Activated CD8-positive, alpha-beta memory T cell treated with anti-CD3 and anti-CD28 coated beads, Interleukin-2, amount 50 U/mL, for 1 hour (primary cell): ENCODE results near the gene TGFBR2.

Source experiments
- DNase-seq: peaks from one replicate; pipeline ENCODE4 v3.0.0-alpha.2; 2020; ENCODE audit errors: extremely low read depth

TGFBR2 gene

DNA sequence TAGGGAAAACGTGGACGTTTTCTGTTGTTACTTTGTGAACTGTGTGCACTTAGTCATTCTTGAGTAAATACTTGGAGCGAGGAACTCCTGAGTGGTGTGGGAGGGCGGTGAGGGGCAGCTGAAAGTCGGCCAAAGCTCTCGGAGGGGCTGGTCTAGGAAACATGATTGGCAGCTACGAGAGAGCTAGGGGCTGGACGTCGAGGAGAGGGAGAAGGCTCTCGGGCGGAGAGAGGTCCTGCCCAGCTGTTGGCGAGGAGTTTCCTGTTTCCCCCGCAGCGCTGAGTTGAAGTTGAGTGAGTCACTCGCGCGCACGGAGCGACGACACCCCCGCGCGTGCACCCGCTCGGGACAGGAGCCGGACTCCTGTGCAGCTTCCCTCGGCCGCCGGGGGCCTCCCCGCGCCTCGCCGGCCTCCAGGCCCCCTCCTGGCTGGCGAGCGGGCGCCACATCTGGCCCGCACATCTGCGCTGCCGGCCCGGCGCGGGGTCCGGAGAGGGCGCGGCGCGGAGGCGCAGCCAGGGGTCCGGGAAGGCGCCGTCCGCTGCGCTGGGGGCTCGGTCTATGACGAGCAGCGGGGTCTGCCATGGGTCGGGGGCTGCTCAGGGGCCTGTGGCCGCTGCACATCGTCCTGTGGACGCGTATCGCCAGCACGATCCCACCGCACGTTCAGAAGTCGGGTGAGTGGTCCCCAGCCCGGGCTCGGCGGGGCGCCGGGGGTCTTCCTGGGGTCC is at the start of gene TGFBR2:
TSS of gene TGFBR2 (plus strand) at position 301 of the 731 bp plus-strand sequence. CDS start at position 584, 283 bp downstream.
- DNase-seq, result peak; percentile 76

DNA sequence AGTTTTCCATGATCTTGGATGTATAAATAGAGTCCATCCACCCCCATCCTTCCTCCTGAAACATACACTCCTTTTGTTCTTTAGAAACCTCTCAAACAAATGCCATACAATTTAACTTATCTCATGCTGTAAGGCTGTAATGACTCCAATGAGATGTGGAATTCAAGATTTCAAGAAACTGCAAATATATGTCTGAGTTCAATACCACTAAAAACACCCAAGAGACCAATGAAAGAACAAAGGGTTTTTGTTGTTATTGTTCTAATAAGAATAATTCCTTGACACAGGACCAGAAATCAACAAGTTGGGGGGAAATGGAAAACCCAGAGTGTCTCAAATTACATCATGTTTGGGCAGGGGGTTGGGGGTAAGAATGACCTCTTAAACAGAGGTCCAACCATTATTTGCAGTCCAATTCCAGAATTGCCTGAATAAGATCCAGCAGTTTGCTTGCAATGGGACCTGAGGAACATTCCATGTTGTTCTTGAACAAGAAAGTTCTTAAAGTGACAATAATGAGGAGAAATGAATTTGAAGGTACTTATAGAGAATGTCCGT is 48.6 kb upstream of the TGFBR2 start:
- DNase-seq, result no peak

GRCh38 chr3:30563956-30564355 is 42.4 kb upstream of the TGFBR2 start:
- no peak for DNase-seq

GRCh38 chr3:30567139-30567753 is 39.2 kb upstream of the TGFBR2 start:
- DNase-seq, result no peak

DNA sequence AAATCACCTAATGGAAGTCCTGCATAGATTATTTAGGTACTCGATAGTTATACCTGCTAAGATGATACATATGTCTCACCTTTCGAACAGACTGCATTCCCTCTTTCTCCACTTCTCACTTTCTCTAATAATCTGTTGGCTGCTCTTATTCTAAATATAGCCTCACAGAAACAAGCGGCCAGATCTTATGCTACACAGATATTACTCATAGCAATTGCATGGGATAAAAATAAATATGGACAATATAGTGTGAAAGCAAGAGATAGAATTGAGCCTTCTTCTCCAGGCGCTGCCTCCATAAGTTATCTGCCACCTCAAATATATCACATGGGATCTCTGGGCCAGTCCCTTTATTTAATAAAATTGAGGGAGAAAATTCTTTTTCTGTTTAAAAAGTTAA is 29.5 kb upstream of the TGFBR2 start:
- no peak for DNase-seq

GRCh38 chr3:30577788-30578187 is 28.6 kb upstream of the TGFBR2 start:
- DNase-seq, result no peak

DNA sequence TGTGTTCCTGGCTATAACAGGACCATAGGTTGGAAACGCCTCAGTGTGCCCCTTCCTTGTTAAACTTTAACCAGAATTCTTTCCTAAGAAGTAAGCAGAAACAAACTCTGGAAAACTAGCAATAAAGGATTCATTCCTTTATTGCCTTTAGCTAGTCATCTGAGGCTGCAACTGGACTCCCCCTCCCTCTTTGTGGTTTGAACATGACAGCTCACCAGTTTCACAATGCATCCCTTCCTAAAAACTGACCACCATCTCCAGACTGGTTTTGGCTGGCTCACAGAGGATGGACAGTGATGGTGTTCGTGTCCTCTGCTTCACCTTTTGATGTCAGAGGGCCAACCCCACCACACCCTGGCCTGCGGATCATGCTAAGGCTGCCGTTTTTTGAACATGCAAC is 27.9 kb upstream of the TGFBR2 start:
- DNase-seq, result no peak

- DNase-seq, result no peak
These were observed 27.3 kb upstream of the TGFBR2 start for GRCh38 chr3:30578986-30579579.

- no peak for DNase-seq
These were observed 25.3 kb upstream of the TGFBR2 start for GRCh38 chr3:30581067-30581585.

DNA sequence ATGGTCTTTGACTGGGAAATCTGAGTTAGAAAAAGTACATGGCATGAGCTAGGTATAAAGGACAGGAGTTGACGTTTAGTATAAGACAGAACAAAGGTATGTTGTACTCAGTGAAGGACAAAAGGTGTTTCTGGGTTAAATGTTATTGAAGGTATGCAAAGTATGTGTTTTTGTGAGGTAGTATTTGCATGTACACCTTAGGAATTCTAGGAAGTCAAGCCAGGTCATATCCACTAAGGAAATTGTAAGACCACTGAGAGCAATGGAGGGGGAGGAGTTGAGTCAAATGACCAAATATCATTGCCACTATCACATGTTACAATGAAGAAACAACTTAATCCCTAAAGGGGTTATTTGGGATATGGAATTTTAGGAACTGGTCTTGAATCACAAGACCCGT is 24.4 kb upstream of the TGFBR2 start:
- DNase-seq, result no peak

DNA sequence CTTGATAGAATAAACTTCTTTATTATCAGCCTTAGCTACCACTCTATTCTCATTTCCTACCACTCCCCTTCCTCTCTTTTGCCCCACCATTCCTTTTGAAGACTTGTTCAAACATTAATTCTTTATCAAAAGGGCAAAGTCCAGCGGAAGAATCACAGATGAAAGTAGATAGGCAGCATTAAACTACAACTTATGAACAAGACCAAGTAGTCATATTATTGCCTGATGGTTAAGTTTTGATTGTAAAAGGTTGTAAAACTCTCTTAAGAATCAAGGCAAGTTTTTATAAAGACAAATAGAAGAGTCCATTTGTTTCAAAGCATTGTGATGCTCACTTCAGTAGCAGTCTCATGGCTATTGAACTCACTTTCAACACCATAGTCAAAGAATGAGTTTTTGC is 22.4 kb upstream of the TGFBR2 start:
- DNase-seq, result no peak

- DNase-seq, result no peak
These were observed 20.7 kb upstream of the TGFBR2 start for GRCh38 chr3:30585654-30586053.

GRCh38 chr3:30586096-30586805 is 20.1 kb upstream of the TGFBR2 start:
- DNase-seq, result no peak

GRCh38 chr3:30586806-30587486 is 19.5 kb upstream of the TGFBR2 start:
- DNase-seq, result no peak

GRCh38 chr3:30587904-30588303 is 18.5 kb upstream of the TGFBR2 start:
- DNase-seq, result no peak

DNA sequence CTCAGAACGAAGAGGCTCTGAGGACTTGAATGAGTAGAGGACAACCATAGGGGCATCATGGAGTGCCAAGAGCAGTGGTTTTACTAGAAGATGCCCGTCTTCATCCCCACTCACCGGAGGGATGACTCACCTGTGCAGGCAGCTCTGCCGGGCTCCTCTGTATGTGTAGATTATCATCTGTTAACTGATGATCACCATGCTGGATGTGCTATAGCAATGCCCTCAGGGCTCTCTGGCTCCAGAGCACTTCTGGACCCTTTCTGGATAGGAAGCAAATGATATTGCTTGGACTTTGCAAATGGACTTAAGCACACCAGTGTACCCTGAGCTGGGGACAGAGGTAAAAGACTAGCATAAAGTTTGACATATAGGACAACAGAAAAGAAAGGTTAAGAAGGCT is 10.2 kb upstream of the TGFBR2 start:
- no peak for DNase-seq

GRCh38 chr3:30597131-30597768 is 9.2 kb upstream of the TGFBR2 start:
- no peak for DNase-seq

GRCh38 chr3:30597769-30598134 is 8.6 kb upstream of the TGFBR2 start:
- DNase-seq, result no peak

DNA sequence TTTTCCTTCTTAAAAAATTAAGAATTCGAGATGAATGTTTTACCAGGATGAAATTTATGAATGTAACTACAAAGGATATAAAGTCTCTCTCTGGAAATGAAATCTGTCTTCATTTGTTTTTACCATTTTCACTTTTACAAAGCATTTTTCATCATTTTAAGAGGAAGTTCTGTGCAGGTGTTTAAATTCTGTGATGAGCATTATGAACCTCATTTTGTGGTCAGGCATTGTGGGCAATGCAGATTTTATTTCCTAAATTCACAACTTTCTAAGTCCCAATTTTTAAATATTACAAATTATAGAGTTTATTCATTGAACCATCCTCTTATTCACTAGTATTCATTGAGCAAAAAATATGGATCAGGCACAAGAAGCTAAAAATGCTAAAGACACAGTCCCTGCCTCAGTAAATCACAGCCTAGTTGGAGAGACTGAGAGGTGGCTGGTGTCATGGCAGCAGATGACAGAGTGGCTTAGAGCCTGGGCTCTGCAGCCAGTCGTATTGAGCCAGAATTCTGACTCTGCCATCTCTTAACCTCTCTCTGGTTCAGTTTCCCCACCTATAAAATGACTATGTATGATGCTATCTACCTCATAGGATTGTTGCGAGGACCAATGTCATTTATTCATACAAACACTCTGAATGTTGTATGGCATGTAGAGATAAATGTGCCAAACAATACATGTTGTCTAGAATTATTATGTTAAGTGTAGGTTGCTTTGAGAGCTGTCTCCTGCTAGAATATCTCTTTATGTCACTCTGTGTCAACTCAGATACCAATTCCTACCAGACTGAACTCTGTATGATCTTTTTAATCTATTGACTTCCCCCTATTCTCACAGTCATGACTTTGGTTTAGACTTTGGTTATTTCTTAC is 7.5 kb upstream of the TGFBR2 start:
- no peak for DNase-seq

- DNase-seq, result no peak
These were observed 5.8 kb upstream of the TGFBR2 start for GRCh38 chr3:30600572-30600971.
